Measurements from ENCODE around the gene GPM6B.
"Not testable (repeated sequence)": the region's sequence is repeated elsewhere in the genome, so short reads cannot be mapped to it uniquely, and the experiment has no call there.

GPM6B gene

GRCh38 chrX:13763489-13763888 is 53.4 kb downstream of the GPM6B start:
- DNase-seq, result no peak

- DNase-seq, result no peak
Measured at GRCh38 chrX:13761606-13762414, 55.1 kb downstream of the GPM6B start.

GRCh38 chrX:13760426-13760825 is 56.5 kb downstream of the GPM6B start:
- no peak for DNase-seq

- peak in 1 of 2 donors; percentile 8 for DNase-seq
Measured at GRCh38 chrX:13759152-13759718, 57.7 kb downstream of the GPM6B start.

- DNase-seq, result no peak
Measured at GRCh38 chrX:13756381-13756780, 60.5 kb downstream of the GPM6B start.

GRCh38 chrX:13755254-13755653 is 61.6 kb downstream of the GPM6B start:
- DNase-seq, result peak in 1 of 2 donors; percentile 38

- no peak for DNase-seq
Measured at GRCh38 chrX:13754765-13755164, 62.1 kb downstream of the GPM6B start.

- DNase-seq, result peak in 1 of 2 donors; percentile 5
Measured at GRCh38 chrX:13752646-13753045, 64.2 kb downstream of the GPM6B start.

- no peak for DNase-seq
Measured at GRCh38 chrX:13752141-13752540, 64.8 kb downstream of the GPM6B start.

GRCh38 chrX:13750812-13751211 is 66.1 kb downstream of the GPM6B start:
- DNase-seq, result no peak

GRCh38 chrX:13750204-13750603 is 66.7 kb downstream of the GPM6B start:
- peak in 1 of 2 donors; percentile 66 for DNase-seq

- DNase-seq, result no peak
Measured at GRCh38 chrX:13748486-13748885, 68.4 kb downstream of the GPM6B start.

GRCh38 chrX:13747836-13748235 is 69.1 kb downstream of the GPM6B start:
- peak; percentile 47 to 65 for DNase-seq

- DNase-seq, result peak; percentile 63 to 83
Measured at GRCh38 chrX:13742397-13743176, 74.3 kb downstream of the GPM6B start.

GRCh38 chrX:13741695-13742094 is 75.2 kb downstream of the GPM6B start:
- no peak for DNase-seq

GRCh38 chrX:13734278-13735172 is 82.4 kb downstream of the GPM6B start, which contains the start of the genes OFD1 and TRAPPC2:
Gene OFD1 (plus strand): TSS chrX:13734748. CDS start chrX:13735072, 324 bp downstream.
Gene TRAPPC2 (minus strand): TSS chrX:13734620. CDS start chrX:13719963, 14,657 bp downstream.
- peak; percentile 94 to 96 for DNase-seq

GRCh38 chrX:13733506-13733905 is 83.4 kb downstream of the GPM6B start:
- no peak for DNase-seq

GRCh38 chrX:13732246-13733067 is 84.4 kb downstream of the GPM6B start:
- DNase-seq, result no peak

- not testable (repeated sequence) for DNase-seq
Measured at GRCh38 chrX:13730523-13730922, 86.4 kb downstream of the GPM6B start.

GRCh38 chrX:13726583-13726982 is 90.3 kb downstream of the GPM6B start:
- not testable (repeated sequence) for DNase-seq

GRCh38 chrX:13724878-13725277 is 92.0 kb downstream of the GPM6B start:
- peak; percentile 49 to 71 for DNase-seq
